SJCRH30 (cell line): ENCODE measurements around the gene NPHP3. TPM values are rescaled to one million over a fixed set of nuclear protein-coding genes. Genes with fewer than 3 reads are reported as not detected.

Experiments used
- DNase-seq, 2 experiments: peaks; one replicate each; pipeline ENCODE4 v3.0.0-alpha.2; 2015 to 2020
- H3K27ac ChIP-seq: fragments of 250-450 bp; sonication (Bioruptor Pico); 2 replicates; pipeline ENCODE4 v1.5.1; 2020; ENCODE audit warnings: mild to moderate bottlenecking, moderate library complexity
- H3K27me3 ChIP-seq: fragments of 250-450 bp; sonication (Bioruptor Pico); 2 replicates; pipeline ENCODE4 v1.5.1; 2020; ENCODE audit warnings: mild to moderate bottlenecking, moderate library complexity
- H3K36me3 ChIP-seq: fragments of 250-450 bp; sonication (Bioruptor Pico); 2 replicates; pipeline ENCODE4 v1.5.1; 2020; ENCODE audit warnings: mild to moderate bottlenecking, moderate library complexity
- H3K4me1 ChIP-seq: fragments of 250-450 bp; sonication (Bioruptor Pico); 2 replicates; pipeline ENCODE4 v1.5.1; 2020; ENCODE audit warnings: mild to moderate bottlenecking, moderate library complexity
- H3K4me3 ChIP-seq: fragments of 250-450 bp; sonication (Bioruptor Pico); 2 replicates; pipeline ENCODE4 v1.5.1; 2020; ENCODE audit warnings: mild to moderate bottlenecking, moderate library complexity
- H3K9me3 ChIP-seq: fragments of 250-450 bp; sonication (Bioruptor Pico); replicated peaks from 2 replicates; pipeline ENCODE4 v1.5.1; 2020; ENCODE audit warnings: mild to moderate bottlenecking, moderate library complexity
- total RNA-seq: library from RNA; depleted of rRNA; stranded (reverse); fragments of >200 nt; shearing (Covaris generic); gene quantifications from 2 replicates; pipeline ENCODE4 v1.2.3, GENCODE V29; 2014

NPHP3 gene
- total RNA-seq, 1 experiment from 2014 or later, result 28.5 TPM

DNA sequence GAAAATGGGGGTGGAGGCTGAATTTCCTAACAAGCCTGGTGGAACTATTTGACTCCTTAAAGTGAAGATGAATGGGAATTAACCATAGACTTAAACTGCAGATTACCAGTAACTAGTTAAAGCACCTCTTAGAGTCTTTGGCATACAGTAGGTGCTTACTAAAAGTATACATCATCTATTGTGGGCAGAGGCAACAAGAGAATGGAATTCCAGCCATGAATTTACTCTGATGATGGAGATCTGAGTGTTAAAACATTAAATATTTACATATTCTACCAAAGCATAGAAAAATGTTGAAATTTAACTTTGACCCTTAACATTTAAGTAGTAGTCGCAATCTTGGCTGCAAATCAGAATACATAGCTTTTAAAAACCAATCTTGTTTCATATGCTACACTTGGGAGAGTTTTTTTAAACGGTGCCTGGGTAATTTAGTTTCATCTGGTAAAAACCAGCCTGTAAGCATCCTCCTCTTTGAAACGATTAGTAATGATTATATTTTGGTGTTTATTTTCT, 56.9 kb downstream of the NPHP3 start:
- no peak for DNase-seq

DNA sequence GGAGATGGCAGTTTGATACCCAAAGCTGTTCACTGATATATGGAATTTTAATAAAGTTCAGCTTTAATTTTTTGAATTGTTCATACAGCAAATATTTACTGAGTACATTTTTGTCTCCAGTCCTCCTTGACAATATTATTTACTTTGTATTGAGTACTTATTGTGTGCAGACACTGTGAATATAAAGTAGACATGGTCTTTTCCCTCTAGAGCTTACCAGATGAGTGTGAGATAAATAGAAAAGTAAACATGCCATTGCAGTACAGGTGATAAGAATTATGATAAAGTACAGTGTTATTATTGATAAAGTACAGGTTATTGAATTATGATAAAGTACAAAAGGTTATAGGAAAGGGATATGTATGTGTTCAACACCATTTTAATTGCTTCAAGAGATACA, 60.0 kb downstream of the NPHP3 start:
- Histone ChIP-seq H3K36me3 (peaks cover 8% of the 10 kb centered on the region), H3K9me3 (no peaks in the 10 kb centered on the region), H3K27me3 (no peaks in the 10 kb centered on the region), H3K4me1 (peaks cover 3% of the 10 kb centered on the region; the same call in 1 of the 2 replicates), H3K4me3 (no peak overlapping the region), H3K27ac (no peak overlapping the region)
- DNase-seq, result no peak

More for the DNA sequence above, 56.9 kb downstream of the NPHP3 start:
- Histone ChIP-seq H3K4me1 (no peaks in the 10 kb centered on the region), H3K27ac (no peak overlapping the region), H3K36me3 (peaks cover 24% of the 10 kb centered on the region), H3K9me3 (no peaks in the 10 kb centered on the region), H3K27me3 (no peaks in the 10 kb centered on the region), H3K4me3 (no peak overlapping the region)

DNA sequence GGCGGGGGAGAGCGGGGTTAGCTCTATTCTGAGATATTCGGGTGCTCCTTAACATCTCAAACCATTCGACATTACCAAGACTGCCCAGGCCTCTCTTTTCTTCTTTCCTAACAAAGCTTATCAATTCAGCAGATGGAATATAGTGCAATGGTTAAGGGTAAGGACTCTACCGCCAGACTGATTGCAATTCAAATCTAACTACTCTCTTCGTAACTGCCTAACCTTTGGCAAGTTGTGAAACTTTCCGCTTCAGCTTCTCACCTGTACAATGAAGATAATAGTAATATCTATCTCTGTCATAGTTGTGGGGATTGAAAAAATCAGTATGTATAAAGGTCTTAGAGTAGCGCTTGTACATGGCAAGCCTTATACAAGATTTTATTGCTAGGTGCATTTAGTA, 61.1 kb downstream of the NPHP3 start:
- no peaks in the 10 kb centered on the region for H3K27me3 ChIP-seq
- H3K27ac ChIP-seq, result no peak overlapping the region
- DNase-seq, result peak in 1 of 2 experiments; percentile 6
- no peaks in the 10 kb centered on the region for H3K9me3 ChIP-seq
- H3K4me3 ChIP-seq, result peak overlapping the region; percentile 99
- H3K36me3 ChIP-seq, result peaks cover 3% of the 10 kb centered on the region; the same call in 1 of the 2 replicates
- H3K4me1 ChIP-seq, result peaks cover 3% of the 10 kb centered on the region; the same call in 1 of the 2 replicates

DNA sequence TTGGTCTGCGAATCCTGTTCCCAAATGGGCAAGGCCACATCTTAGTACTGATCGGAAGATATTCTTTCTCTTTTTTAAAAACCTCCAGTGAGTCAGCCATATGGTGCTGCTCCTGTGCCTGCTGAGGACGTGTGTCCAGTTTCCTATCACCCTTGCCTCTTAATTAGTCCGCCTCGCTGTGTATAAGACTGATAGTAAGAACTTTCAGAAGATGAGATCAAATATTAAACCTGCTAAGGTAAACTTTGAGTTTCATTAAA, 61.5 kb downstream of the NPHP3 start:
- Histone ChIP-seq H3K4me3 (peak overlapping the region; percentile 99), H3K4me1 (peaks cover 3% of the 10 kb centered on the region; the same call in 1 of the 2 replicates), H3K9me3 (no peaks in the 10 kb centered on the region), H3K36me3 (peaks cover 3% of the 10 kb centered on the region; the same call in 1 of the 2 replicates), H3K27me3 (no peaks in the 10 kb centered on the region), H3K27ac (peak overlapping the region; percentile 80)
- no peak for DNase-seq

DNA sequence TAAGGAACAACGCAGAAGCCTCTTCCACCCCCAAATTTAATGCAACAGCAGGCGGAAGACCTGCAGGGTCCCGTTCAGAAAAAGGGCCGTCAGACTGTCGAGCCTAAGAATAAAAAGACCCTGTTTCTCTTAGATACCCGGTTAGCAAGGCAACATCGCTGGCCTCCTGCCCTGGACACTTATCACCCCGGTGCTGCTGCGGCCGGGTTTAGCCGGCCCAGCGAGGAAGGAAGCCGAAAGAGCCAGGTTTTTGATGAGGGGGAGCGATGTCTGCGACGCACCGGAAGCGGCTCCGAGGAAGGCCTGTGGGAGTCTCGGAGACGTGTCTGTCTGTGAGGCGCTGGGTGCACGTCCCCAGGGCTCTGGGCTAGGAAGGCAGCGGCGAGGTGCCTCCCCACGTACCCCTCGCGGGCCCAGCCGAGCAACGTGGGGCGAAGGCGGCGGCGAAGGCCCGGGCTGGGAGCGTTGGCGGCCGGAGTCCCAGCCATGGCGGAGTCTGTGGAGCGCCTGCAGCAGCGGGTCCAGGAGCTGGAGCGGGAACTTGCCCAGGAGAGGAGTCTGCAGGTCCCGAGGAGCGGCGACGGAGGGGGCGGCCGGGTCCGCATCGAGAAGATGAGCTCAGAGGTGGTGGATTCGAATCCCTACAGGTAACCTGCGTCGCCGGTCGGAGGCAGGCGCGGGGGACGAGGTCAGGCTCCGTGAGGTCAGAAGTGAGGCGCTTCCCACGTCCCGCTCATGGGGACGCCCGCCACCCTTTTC, 62.0 kb downstream of the NPHP3 start, which contains the start of gene UBA5:
Gene UBA5 (plus strand): TSS at position 278 of the 759 bp plus-strand sequence. CDS start 209 bp downstream, at position 487.
- no peaks in the 10 kb centered on the region for H3K27me3 ChIP-seq
- H3K4me1 ChIP-seq, result peaks cover 3% of the 10 kb centered on the region; the same call in 1 of the 2 replicates
- H3K36me3 ChIP-seq, result peaks cover 3% of the 10 kb centered on the region; the same call in 1 of the 2 replicates
- peak within 1 kb of the TSS; percentile 99 for H3K4me3 ChIP-seq
- peak; percentile 76 to 80 for DNase-seq
- H3K27ac ChIP-seq, result peak within 1 kb of the TSS; percentile 80
- no peaks in the 10 kb centered on the region for H3K9me3 ChIP-seq

DNA sequence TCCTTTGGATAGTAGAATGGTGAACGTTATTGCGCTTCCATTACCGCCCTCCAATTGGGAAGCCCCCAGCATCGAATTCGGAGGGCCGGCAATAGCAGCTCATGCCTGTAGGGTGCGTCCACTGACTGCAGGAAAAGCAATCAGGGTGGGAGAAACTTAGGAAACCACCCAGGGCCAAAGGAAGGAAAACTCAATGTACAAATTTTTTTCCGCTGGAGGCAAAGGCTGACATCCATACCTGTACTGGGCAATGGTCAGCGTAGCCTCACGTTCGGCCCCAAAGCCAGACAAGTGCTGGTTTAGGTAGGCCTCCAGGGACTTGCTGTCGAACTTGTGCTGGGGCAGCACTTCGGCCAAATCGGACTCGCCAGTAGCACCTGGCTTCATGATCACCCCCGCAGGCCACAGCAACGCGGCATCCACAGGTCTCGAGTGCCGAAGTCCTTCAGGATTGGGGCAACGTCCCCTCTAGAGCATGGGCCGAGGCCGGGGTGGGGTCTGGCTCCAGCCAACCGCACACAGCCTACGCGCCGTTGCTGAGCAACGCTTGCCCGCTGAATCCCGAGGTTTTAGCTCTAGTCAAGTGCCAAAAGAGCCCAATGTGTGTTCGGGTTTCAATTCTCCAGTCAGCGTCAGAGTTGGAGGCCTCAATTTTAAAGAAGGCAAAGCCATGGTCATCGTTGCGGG, 62.7 kb downstream of the NPHP3 start, which contains the start of gene ACAD11:
Gene ACAD11 (minus strand): TSS at position 445 of the 687 bp plus-strand sequence. CDS start 58 bp downstream, at position 387.
- peak; percentile 80 to 85 for DNase-seq
- Histone ChIP-seq H3K9me3 (no peaks in the 10 kb centered on the region), H3K4me3 (peak within 1 kb of the TSS; percentile 99), H3K27me3 (no peaks in the 10 kb centered on the region), H3K4me1 (peaks cover 3% of the 10 kb centered on the region; the same call in 1 of the 2 replicates), H3K27ac (peak within 1 kb of the TSS; percentile 80), H3K36me3 (peaks cover 3% of the 10 kb centered on the region; the same call in 1 of the 2 replicates)

DNA sequence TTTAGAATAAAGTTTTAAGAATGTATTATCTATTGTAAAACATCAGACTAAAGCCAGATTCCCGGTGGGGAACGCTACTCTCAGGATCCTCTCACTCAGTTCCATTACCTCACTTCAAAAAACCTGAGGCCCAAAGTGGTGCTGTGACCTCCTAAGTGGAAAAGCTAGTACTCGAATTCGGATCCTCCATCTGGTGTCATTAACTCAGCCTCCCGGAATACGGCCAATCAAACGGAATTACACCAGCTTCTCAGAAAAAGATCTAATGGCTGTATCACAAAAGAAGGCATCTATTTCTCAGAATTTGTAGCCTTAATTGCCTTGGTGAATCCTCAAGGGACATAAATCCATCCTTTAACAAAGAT, 63.2 kb downstream of the NPHP3 start:
- Histone ChIP-seq H3K36me3 (no peaks in the 10 kb centered on the region; the same call in 1 of the 2 replicates), H3K27me3 (no peaks in the 10 kb centered on the region), H3K9me3 (no peaks in the 10 kb centered on the region), H3K27ac (peak overlapping the region; percentile 80), H3K4me1 (peaks cover 3% of the 10 kb centered on the region; the same call in 1 of the 2 replicates), H3K4me3 (peak overlapping the region; percentile 99)
- DNase-seq, result no peak

- Histone ChIP-seq H3K27ac (no peak overlapping the region), H3K4me3 (peak overlapping the region; percentile 99)
- no peak for DNase-seq
Measured at GRCh38 chr3:132657869-132658747, 64.1 kb downstream of the NPHP3 start.

DNA sequence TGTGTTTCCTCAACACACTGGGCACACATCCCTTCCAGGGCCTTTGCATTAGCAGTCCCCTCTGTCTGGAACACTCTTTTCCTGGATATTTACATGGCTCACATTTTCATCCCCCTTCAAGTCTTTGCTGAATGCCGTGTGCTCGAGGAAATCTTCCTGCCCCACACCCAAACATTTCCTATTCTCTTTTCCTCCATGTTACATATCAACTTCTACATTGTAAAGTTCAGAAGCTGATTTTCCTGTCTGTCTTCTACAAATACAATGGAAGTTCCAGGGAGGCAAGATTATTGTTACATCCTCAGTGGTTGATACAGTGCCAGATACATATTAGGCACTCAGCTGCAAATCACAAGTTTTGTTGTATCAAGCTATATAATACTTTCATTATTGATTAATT, 66.7 kb downstream of the NPHP3 start:
- no peaks in the 10 kb centered on the region for H3K27me3 ChIP-seq
- H3K36me3 ChIP-seq, result no peaks in the 10 kb centered on the region; the same call in 1 of the 2 replicates
- no peaks in the 10 kb centered on the region for H3K9me3 ChIP-seq
- no peak for DNase-seq
- H3K4me3 ChIP-seq, result no peak overlapping the region
- peaks cover 3% of the 10 kb centered on the region; the same call in 1 of the 2 replicates for H3K4me1 ChIP-seq
- H3K27ac ChIP-seq, result no peak overlapping the region

More at GRCh38 chr3:132657869-132658747, 64.1 kb downstream of the NPHP3 start:
- Histone ChIP-seq H3K27me3 (no peaks in the 10 kb centered on the region), H3K9me3 (no peaks in the 10 kb centered on the region), H3K36me3 (no peaks in the 10 kb centered on the region; the same call in 1 of the 2 replicates), H3K4me1 (peaks cover 3% of the 10 kb centered on the region; the same call in 1 of the 2 replicates)

GRCh38 chr3:132654721-132655120, 67.5 kb downstream of the NPHP3 start:
- no peak overlapping the region for H3K27ac ChIP-seq
- no peaks in the 10 kb centered on the region for H3K9me3 ChIP-seq
- H3K36me3 ChIP-seq, result no peaks in the 10 kb centered on the region; the same call in 1 of the 2 replicates
- H3K4me3 ChIP-seq, result no peak overlapping the region
- no peaks in the 10 kb centered on the region for H3K27me3 ChIP-seq
- peaks cover 3% of the 10 kb centered on the region; the same call in 1 of the 2 replicates for H3K4me1 ChIP-seq
- DNase-seq, result no peak

GRCh38 chr3:132654190-132654589, 68.0 kb downstream of the NPHP3 start:
- Histone ChIP-seq H3K4me3 (no peak overlapping the region), H3K27me3 (no peaks in the 10 kb centered on the region), H3K27ac (no peak overlapping the region), H3K36me3 (no peaks in the 10 kb centered on the region; the same call in 1 of the 2 replicates), H3K9me3 (no peaks in the 10 kb centered on the region), H3K4me1 (peaks cover 3% of the 10 kb centered on the region; the same call in 1 of the 2 replicates)
- no peak for DNase-seq

- H3K9me3 ChIP-seq, result no peaks in the 10 kb centered on the region
- H3K27me3 ChIP-seq, result no peaks in the 10 kb centered on the region
- H3K4me3 ChIP-seq, result no peak overlapping the region
- no peaks in the 10 kb centered on the region for H3K4me1 ChIP-seq
- DNase-seq, result no peak
- H3K36me3 ChIP-seq, result no peaks in the 10 kb centered on the region; the same call in 1 of the 2 replicates
- no peak overlapping the region for H3K27ac ChIP-seq
Measured at GRCh38 chr3:132652640-132653270, 69.5 kb downstream of the NPHP3 start.

DNA sequence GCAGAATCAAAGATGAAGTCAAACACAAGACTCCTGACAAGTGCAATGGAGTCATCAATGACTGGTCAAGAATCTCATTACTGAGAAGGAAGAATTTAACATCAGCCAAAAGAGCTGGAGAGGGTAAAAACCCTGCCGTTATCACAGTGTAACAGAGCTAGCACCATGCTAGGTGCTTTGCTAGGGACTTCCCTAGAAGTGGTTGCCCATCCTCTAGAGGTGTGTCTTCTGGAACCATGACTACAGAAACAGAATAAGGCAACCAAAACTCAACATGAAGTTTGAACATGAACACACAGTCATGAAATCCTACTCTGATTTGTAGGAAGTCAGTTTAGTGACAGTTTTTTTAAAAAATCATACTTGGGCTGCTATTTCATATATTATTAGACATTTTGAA, 72.1 kb downstream of the NPHP3 start:
- H3K36me3 ChIP-seq, result no peaks in the 10 kb centered on the region; the same call in 1 of the 2 replicates
- H3K27me3 ChIP-seq, result no peaks in the 10 kb centered on the region
- no peaks in the 10 kb centered on the region for H3K4me1 ChIP-seq
- H3K27ac ChIP-seq, result no peak overlapping the region; the same call in 1 of the 2 replicates
- no peaks in the 10 kb centered on the region for H3K9me3 ChIP-seq
- DNase-seq, result no peak
- no peak overlapping the region for H3K4me3 ChIP-seq
